GM19468 (cell line): ENCODE measurements around the gene LPP.
"Not testable (repeated sequence)": the region's sequence is repeated elsewhere in the genome, so short reads cannot be mapped to it uniquely, and the experiment has no call there.

ENCODE experiments used
- ATAC-seq: cut with Tn5 transposase; IDR thresholded peaks from one replicate; pipeline ENCODE4 v1.9.1; 2021; ENCODE audit warnings: mild to moderate bottlenecking, moderate library complexity, moderate number of reproducible peaks; ENCODE audit not compliant: unreplicated experiment; ENCODE audit errors: extremely low read depth

The LPP gene

DNA sequence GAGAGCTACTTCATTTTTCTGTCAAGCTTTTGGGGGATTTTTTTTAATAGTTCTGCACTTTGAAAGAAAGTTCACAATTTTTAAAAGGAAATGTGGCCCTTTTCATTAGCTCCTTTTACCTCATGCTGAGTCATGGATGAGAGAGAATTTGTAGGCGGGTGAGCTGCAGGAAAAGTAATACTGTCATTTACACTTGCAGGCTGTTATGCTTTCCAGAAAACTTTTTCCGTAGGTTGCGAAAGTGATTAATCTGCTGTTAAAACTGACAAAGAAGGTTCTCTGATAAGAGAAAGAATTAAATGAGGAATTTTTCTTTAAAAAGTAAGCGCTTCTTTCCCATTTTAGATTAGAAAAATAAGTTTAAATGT is 430.2 kb downstream of the LPP start:
- no peak for ATAC-seq

DNA sequence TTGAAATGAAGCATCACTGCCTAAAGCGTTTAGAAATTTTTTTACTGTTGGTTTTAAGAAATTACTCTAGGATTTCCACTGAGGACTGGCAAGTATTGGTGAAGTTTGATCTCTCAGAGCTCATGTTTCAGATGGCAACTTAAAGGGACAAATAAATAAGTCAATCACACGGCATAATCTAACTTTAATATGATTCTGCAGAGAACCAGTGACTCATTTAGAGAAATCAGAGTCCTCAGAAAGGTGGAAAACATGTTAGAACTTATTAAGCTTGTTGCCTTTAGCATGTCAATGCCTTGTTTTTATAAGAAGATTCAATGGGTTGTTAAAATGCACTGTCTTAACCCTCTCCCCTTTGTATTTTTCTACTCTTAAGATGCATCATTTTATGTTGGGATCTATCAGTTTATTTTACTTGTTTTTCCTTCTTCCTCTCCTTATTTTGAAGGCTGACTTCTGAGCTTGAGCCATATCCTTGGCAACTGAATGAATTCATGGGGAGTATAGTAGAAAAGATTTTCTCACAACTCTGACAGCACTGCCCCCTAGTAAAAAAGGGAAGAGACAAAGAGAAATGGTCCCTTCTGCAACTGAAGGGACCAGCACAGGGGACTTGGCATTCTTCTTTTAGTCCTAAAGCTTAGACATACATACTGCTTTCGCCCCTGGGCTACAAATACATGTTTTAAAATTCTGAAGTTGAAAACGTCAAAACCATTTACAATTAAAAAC is 431.2 kb downstream of the LPP start:
- no peak for ATAC-seq

DNA sequence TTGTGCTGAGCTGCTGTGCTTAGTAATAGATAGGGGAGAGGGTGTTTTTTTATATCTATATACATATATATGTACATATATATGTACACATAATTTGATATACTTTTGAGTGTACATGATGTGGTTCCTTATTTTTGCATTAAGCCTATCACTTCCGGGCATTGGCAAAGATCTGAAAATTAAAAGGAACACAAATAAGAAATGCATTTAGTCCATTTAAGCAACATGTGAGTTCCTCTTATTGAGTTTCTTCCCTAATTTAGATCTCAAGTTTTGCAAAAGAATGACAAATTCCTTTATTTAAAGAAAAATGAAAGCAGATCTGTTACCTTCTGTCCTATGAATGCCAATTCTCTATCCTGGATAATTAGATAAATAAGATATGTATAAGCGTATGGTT is 435.1 kb downstream of the LPP start:
- ATAC-seq: no peak

DNA sequence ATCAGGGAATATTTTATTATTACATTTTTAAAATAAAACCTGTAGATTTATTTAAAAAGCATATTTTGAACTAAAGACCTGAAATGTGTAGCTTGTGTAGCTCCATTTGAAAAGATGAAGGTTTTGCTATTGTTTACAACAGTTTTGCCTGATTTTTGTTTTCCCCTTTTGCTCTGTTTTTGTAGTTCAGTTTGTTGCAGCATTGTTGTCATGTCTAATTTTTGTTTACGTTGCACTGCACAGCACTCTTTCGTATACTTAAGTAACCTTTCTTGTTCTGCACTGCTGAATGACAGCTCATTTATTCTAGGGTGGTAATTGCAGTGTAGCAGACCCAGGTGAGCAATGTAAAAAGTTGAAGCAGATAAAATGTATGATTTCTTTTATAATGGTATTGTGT is 435.8 kb downstream of the LPP start:
- ATAC-seq: no peak

DNA sequence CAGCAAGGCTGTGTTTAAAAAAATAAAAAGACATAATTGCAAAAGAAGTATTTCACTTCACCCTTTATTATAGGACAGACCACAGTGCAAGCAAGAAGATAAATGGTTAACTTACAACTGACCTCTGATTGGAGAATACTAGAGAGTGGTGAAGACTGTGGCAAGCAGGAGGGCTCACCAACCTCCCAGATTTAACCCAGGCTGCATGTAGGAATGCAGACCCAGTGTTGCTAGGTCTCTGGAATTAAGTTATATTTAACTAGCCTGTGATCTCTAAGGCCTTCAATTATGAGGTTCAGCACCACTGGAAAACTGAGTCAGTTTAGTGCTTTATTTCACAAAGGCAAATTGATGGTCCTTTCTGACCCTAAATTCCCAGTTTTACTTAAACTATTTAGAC is 436.6 kb downstream of the LPP start:
- ATAC-seq: no peak

DNA sequence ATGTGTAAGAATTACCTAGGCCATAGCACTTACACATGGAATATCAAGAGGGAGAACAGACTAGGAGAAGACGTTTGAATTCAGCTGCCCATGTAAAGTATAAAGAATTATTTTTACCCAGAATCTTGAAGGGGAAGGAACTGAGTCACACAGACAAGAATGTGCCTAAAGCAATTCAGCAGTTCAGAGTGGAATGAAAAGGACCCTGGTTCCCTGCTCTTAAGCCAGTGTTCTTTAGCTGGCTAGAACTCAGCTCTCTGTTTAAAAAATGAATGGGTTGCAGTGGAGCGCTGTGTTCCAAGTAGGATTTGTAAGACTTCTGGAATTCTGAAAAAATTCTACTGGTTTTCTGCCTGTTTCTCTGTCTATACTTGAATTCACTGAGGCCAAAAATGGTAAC is 440.2 kb downstream of the LPP start:
- no peak for ATAC-seq

DNA sequence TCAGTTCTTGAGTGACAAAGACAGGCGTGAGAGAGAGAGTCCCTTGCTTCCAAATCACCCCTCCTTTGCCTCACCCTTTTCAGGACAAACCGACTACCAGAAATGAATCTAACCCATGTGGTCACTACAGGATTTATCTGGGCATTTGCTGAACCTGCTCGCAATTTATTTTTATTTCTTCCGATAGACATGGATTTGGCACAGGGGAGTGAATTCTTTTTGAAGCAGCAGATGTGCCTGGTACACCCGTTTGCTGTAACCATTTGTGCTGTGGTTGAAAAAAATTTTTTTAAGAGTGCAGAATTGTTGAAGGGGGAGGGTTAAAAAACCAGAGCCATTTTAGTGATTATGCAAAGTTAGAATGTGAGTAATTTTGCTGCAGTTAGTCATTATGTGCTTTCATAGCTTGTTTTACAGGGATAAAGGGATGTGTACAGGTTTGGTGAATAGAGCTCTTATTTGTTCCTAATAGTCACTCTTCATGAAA is 442.0 kb downstream of the LPP start:
- ATAC-seq: no peak

DNA sequence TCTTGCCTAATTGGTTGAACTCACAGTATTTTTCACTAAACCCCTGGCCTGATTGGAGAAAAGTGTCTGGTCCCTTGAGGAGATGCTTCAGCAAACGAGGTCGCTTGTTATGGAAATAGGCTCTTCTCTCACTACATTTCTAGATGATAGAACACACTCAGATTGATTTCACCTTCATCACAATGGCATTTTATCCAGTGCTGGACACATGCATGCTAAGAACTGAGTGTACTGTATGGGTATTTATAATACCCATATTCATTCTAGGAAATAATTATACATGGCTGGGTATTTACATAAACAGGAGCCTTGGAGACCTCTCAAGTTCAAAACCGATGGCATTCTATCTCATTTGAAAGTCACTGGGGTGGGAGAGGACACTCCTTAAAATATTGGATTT is 444.9 kb downstream of the LPP start:
- no peak for ATAC-seq

DNA sequence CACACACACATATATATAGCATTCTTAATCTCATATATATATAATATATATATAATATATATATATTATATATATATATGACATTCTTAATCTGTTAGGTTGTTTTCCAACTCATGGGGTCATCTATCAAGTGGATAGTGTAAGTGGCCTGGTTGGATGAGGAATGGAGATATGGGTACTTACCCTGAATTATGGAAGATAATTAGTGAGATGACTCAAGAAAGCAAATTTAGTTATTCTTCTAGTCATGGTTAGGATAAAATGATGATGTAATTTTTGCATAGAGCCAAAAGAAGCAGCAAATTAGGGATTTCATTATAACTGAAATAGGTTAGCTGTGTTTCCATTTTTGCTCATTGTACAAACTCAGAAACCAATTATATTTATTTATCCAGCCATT is 448.2 kb downstream of the LPP start:
- no peak for ATAC-seq

DNA sequence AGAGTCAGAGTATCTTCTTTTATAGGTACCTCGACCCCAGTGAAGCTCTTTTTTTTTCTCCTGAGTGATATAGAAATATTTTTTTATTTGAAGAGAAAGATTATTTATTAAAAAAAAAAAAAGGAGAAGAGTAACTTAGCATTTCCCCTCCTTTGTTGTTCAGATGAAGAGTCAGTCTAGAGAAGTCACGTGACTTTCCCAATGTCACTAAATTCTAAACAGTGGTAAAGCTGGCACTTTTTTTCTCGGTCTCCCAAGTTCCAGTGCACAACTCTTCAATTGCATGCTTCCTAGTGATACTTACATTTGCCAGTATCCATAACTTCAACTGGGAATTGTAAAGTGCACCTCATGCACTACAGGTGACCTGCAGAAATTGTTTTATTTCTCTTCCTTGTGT is 448.7 kb downstream of the LPP start:
- no peak for ATAC-seq

DNA sequence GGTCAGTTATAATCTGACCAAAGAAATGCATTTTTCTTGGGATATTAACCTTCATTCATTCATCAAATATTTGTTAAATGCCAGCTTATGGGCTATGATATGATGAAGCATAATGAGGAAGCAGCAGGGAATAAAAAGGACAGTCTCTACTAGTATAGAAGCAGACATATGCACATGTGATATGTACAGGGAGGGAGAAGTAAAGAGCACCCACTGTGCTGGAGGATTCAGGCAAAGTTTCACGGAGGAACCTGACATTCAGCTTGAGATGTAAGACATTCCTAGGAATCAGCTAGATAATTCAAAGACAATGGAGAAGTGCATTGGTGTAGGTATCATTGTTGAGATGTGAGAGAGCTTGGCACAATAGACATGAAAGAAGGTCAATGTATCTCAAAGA is 450.7 kb downstream of the LPP start:
- no peak for ATAC-seq

DNA sequence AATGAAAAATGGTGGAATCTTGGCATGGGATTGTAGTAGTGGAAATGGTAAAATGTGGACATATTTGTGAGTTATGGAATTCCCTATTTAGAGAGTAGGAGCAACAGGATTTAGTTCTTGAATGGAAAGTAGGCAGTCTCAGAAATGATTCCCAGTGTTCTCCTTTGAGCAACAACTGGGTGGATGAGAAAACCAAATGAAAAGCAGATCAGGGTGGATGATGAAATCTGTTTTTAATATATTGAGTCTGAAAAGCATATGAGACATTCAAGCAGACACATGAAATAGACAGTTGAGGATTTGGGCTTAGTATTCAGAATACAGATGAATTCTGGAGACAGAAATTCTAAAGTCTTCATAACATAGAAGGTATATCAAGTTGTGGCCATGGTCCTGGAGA is 451.3 kb downstream of the LPP start:
- ATAC-seq: no peak

DNA sequence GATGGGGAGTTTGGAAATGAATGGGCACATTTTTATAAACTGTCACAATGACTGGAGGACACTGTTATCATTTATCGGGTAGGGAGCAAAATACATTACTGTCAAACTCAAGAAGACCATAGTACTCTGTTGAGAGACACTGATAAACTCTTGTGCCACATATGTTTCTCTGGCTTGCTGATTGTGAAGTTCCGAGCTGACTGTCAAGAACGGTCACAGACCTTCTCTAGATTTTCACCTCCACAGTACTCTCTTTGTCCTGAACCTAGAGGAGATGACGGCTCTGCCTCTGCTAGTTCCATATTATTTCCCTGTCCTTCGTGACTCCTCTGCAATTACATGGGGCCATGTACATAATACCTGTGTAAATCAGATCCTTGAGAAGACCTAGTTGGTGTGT is 451.9 kb downstream of the LPP start:
- ATAC-seq: no peak

DNA sequence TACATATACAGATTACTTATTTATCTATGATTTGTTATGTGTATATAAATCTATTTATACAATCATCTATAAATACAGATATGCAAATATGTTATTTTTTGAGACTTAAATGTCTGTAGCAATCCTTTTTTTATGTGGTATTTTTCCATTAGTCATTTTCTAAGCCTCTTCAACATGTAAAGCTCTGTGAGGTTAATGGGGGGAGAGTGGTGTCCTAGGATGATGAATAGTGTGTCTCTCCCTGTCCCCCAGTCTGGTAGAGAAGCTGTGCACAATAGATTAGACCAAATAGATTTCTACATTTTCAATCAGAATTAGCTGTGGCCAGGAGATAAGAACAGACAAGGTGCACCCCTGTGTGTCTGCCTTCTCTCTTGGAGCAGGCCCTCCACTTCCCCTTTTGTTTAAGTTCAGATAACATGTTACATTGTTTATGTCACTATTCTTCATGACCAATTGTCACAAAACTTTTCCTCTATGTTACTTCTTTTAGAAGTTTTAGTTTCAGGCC is 453.9 kb downstream of the LPP start:
- no peak for ATAC-seq

DNA sequence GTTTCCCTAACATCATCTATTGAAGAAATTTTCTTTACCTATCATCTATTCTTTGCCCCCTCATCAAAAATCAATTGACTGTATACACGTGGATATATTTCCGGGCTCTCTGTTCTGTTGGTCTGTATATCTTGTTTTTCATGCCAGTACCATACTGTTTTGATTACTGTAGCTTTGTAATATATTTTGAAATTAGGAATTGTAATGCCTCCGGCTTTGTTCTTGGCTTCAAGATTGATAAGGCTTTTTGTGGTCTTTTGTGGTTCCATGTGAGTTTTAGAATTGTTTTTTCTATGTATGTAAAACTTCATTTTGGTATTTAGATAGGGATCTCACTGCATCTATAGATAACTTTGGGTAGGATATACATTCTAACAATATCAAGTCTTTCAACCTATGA is 454.4 kb downstream of the LPP start:
- no peak for ATAC-seq

DNA sequence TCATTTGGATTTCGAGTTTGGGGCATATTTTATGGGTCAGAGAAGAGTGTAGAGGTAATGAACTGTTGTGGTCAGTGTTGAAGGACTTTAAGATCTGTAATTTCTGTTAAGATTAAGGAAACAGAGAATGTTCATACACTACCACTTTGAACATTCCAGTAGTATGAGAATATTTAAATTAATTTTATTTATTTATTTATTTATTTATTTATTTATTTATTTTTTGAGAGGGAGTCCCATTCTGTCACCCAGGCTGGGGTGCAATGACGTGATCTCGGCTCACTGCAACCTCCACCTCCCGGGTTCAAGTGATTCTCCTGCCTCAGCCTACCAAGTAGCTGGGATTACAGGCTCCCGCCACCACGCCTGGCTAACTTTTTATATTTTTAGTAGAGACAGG is 459.8 kb downstream of the LPP start:
- ATAC-seq: not testable (repeated sequence)

DNA sequence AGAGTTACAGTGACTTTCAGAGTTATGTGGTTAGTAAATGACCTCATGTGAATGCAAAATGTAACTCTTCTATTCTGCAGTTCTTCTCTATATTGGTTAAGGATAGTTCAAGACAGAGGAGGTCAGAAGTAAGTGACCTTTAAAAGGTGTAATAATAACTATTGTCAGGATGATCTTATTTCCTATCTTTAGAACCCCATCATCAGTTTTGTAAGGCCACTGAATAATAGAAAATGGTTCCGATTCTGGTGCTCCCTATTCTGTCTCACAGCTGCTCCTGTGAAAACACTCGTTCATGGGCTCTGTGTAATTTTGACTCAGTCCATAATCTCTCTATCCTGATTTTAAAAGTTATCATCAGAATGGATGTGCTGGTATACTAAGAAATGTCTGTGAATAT is 463.3 kb downstream of the LPP start:
- ATAC-seq: no peak

DNA sequence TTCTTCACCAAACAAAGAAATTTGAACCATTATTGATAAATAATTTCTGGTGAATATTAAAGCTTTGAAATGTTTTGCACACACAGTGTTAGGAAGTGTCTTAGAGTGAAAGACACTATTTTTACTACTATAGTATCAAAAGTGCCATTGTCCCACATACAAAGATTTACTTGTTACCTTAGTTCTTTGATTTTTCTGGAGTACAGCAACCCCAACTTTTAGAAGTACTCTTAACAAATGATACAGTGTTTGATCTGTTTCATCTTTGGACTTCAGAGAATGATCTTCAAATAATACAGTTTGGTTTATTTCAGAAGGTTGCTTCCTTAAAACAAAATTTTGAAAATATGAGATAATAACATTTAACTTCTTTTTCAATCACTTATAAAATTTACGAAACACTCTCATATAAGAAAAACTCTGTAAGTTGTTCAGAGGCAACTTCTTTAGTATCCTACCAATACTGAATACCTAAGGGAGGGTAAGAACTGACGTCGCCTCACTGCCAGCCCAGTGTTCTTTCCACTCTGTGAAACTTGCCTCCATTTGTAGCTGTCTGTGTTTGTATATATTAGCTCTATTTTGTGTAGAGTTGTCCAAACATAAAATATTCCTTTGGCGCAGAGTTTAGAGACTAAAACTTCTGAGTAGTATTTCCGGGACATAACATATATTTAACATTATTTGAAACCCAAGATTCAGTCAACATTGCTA is 464.2 kb downstream of the LPP start:
- no peak for ATAC-seq

DNA sequence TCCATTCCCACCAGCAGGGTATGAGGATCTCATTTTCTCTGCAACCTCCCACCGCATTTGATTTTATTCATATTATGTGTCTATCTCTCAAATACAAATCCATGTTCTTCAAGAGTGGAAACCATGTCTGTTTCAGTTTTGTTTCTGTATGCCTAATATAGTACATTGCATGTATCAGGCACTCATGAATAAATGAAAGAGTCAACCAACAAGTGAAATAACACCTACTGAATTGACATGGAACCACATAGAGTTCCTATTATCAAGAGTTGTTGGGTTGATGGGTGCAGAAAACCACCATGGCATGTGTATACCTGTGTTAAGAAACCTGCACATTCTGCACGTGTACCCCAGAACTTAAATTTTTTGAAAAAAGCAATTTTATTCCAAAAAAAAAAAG is 466.8 kb downstream of the LPP start:
- no peak for ATAC-seq

DNA sequence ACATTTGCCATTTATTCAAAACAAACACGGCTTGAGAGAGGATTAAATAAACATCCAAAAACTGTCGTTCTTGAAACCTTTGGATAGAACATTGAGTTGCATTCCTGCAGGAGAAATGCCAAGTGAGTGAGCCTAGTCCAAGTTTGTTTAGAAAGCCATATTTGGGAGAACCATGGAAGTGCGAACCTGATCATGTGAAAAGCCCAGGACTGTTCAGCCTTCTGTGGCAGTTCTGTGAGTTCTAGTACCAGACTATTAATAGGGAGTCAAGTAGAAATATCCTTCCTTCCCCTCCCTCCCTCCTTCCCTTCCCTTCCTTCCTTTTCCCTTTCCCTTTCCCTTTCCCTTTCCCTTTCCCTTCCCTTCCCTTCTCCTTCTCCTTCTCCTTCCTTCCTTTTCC is 470.4 kb downstream of the LPP start:
- no peak for ATAC-seq

DNA sequence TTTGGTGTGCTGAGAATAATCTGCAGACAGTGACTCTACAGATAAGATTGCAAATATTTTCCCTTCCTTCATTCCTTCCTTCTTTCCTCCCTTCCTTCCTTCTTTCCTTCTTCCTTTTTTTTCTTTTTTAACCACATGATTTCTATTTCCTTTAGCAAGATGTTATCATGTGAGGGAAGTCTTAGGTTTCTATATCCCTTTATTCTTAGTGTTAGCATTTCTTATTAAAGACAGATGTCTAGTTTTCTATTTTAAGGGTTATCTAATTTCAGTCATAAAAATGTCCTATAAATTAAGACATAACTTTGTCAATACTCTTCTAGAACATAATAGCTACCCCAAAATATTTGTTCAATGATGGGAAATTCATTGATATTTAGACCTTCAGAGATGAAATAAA is 470.9 kb downstream of the LPP start:
- no peak for ATAC-seq

DNA sequence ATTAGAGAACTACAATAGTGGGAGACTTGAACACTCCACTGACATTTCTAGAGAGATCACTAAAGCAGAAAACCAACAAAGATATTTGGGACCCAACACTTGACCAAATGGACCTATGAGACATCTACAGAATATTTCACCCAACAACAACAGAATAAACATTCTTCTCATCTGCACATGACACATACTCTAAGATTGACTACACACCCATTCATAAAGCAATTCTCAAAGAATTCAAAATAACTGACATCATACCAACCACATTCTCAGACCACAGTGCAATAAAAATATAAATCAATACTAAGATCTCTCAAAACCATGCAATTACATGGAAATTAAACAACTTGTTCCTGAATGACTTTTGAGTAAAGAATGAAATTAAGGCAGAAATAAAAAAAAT is 473.7 kb downstream of the LPP start:
- no peak for ATAC-seq
